ENCODE results near the gene PPDPF. TPM values are rescaled to one million over a fixed set of nuclear protein-coding genes. Genes with fewer than 3 reads are reported as not detected.

Gene PPDPF
- polyA plus RNA-seq, 2 of the 4 experiments (the other 2 are of a cell fraction), result 7.7 to 217 TPM

GRCh38 chr20:63565021-63565698, 44.6 kb downstream of the PPDPF start:
- ATAC-seq (no peak), DNase-seq (ENCODE audit: low read depth in 1 of 2, low spot score in 1 of 2) (no peak), FAIRE-seq (no peak)
- WGBS (ENCODE audit: missing lambda C conversion rate), result 94% methylated on average over 51 of the region's 61 CpGs
- TF ChIP-seq RCOR1 (IDR thresholded peaks at IDR 0.05; ENCODE audit: low read depth, low read length), result no peak
- TF ChIP-seq ZC3H11A (IDR thresholded peaks at IDR 0.05), result no peak
- TF ChIP-seq EP300 (IDR thresholded peaks at IDR 0.05), result no peak
- TF ChIP-seq HOXB13 (CRISPR knock-in tag; IDR thresholded peaks at IDR 0.05; ENCODE audit: low read depth), result no peak
- no peak for TF ChIP-seq EHF (CRISPR knock-in tag; IDR thresholded peaks at IDR 0.05)
- no peak for TF ChIP-seq ESRRA (IDR thresholded peaks at IDR 0.05; ENCODE audit: borderline replicate concordance, low read length)
- TF ChIP-seq KDM1A (IDR thresholded peaks at IDR 0.05; ENCODE audit: low read depth), result no peak
- no peak for TF ChIP-seq TFCP2L1 (CRISPR knock-in tag; IDR thresholded peaks at IDR 0.05)
- no peak for TF ChIP-seq POLR2A (IDR thresholded peaks at IDR 0.05; ENCODE audit: low read length)
- TF ChIP-seq ZNF302 (CRISPR knock-in tag; IDR thresholded peaks at IDR 0.05), result no peak
- no peak for TF ChIP-seq BCL3 (IDR thresholded peaks at IDR 0.05)
- no peak for TF ChIP-seq POLR2AphosphoS2 (conservative IDR thresholded peaks at IDR 0.05; ENCODE audit: low read length)
- no peak for TF ChIP-seq HES2 (IDR thresholded peaks at IDR 0.05)
- TF ChIP-seq EHMT2 (IDR thresholded peaks at IDR 0.05; ENCODE audit: low read depth), result no peak
- no peak for TF ChIP-seq MAZ (IDR thresholded peaks at IDR 0.05; ENCODE audit: borderline replicate concordance, low read depth, low read length)
- no peak for TF ChIP-seq SMC3 (IDR thresholded peaks at IDR 0.05)
- TF ChIP-seq, protein P1, sequence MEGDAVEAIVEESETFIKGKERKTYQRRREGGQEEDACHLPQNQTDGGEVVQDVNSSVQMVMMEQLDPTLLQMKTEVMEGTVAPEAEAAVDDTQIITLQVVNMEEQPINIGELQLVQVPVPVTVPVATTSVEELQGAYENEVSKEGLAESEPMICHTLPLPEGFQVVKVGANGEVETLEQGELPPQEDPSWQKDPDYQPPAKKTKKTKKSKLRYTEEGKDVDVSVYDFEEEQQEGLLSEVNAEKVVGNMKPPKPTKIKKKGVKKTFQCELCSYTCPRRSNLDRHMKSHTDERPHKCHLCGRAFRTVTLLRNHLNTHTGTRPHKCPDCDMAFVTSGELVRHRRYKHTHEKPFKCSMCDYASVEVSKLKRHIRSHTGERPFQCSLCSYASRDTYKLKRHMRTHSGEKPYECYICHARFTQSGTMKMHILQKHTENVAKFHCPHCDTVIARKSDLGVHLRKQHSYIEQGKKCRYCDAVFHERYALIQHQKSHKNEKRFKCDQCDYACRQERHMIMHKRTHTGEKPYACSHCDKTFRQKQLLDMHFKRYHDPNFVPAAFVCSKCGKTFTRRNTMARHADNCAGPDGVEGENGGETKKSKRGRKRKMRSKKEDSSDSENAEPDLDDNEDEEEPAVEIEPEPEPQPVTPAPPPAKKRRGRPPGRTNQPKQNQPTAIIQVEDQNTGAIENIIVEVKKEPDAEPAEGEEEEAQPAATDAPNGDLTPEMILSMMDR (IDR thresholded peaks at IDR 0.05), result no peak
- TF ChIP-seq GATA3 (IDR thresholded peaks at IDR 0.05; ENCODE audit: borderline replicate concordance), result no peak
- Histone ChIP-seq H3K4me2 (no peak overlapping the region), H3K4me3 (no peak overlapping the region), H3K4me1 (no peaks in the 10 kb centered on the region), H3K27ac (no peak overlapping the region), H3K9me3 (no peaks in the 10 kb centered on the region)
- CTCF ChIA-PET, result interaction anchor here (0.9 to 7.6 kb wide), 4 partner anchors 18 to 409 kb away, joined by 3 to 49 read pairs (median 3); partner anchors contain the start of genes PTK6 and SRMS
- POLR2A ChIA-PET, result no interaction called here

DNA sequence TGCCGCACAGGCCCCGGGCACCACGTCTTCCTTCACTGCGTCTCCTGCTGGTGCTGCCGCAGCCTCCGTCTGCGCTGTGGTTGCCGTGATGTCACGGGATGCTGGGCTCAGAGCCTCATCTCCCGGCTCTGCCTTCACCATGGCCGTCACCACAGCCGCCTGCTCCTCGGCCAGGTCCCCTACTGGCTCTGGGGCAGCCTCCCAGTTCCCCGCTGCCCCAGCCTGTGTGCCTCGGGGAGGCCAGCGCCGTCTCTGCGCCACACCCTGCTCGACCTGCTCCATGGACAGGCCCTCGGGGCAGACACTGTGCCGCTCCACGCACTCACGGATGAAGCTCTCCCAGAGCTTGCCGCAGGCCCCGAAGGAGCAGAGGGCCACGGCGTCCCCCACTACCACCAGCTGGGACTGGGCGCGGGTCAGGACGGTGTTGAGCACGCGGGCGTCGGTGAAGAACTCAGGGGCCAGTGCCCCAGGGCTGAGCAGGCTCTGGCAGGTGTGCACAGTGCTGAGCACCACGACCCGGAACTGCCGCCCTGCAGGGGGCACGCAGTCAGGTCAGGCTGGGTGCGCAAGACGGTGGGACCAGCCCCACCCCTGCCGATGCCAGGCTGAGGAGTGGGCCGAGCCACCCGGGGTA, 45.3 kb downstream of the PPDPF start:
- POLR2A ChIA-PET, result no interaction called here
- no peak overlapping the region for H3K27ac ChIP-seq
- WGBS (ENCODE audit: missing lambda C conversion rate), result 94% methylated on average over 36 of the region's 43 CpGs
- no peaks in the 10 kb centered on the region for H3K4me1 ChIP-seq
- H3K4me2 ChIP-seq, result no peak overlapping the region
- no peak for TF ChIP-seq CHD2 (IDR thresholded peaks at IDR 0.05; ENCODE audit: low read length, partially characterized antibody)
- TF ChIP-seq FOXS1 (CRISPR knock-in tag; IDR thresholded peaks at IDR 0.05), result no peak
- no peak for TF ChIP-seq EHF (CRISPR knock-in tag; IDR thresholded peaks at IDR 0.05)
- TF ChIP-seq CBX2 (IDR thresholded peaks at IDR 0.05; ENCODE audit: borderline replicate concordance, low read depth), result no peak
- no peak for TF ChIP-seq HDAC2 (IDR thresholded peaks at IDR 0.05)
- no peak for TF ChIP-seq RAD21 (conservative IDR thresholded peaks at IDR 0.05 in 1 of 2, IDR thresholded peaks at IDR 0.05 in 1 of 2)
- TF ChIP-seq NR3C1 (IDR thresholded peaks at IDR 0.05), result no peak
- no peak for ATAC-seq
- no peak overlapping the region for H3K4me3 ChIP-seq
- CTCF ChIA-PET, result interaction anchor here (0.9 to 7.6 kb wide), 4 partner anchors 15 to 408 kb away, joined by 3 to 49 read pairs (median 4); partner anchors contain the start of genes PTK6 and SRMS
- FAIRE-seq, result no peak
- H3K9me3 ChIP-seq, result no peaks in the 10 kb centered on the region
- no peak for DNase-seq (ENCODE audit: low read depth in 1 of 2, low spot score in 1 of 2)

All from A549 (cell line).